Brain microvascular endothelial cell (primary cell): ENCODE results near the gene C12orf75.
"Not testable (repeated sequence)": the region's sequence is repeated elsewhere in the genome, so short reads cannot be mapped to it uniquely, and the experiment has no call there.

Experiments
- DNase-seq: peaks from one replicate; pipeline ENCODE4 v3.0.0-alpha.2; 2020
- H3K27ac ChIP-seq: fragments of 250-450 bp; sonication (Bioruptor Pico); 2 replicates; pipeline ENCODE4 v1.5.1; 2020; ENCODE audit warnings: mild to moderate bottlenecking, moderate library complexity
- H3K27me3 ChIP-seq: fragments of 250-450 bp; sonication (Bioruptor Pico); replicated peaks from 2 replicates; pipeline ENCODE4 v1.5.1; 2020; ENCODE audit warnings: mild to moderate bottlenecking
- H3K36me3 ChIP-seq: fragments of 250-450 bp; sonication (Bioruptor Pico); replicated peaks from 2 replicates; pipeline ENCODE4 v1.5.1; 2020; ENCODE audit warnings: mild to moderate bottlenecking
- H3K4me3 ChIP-seq: 2 replicates; pipeline ENCODE4 v1.5.1; 2011; ENCODE audit warnings: low read depth, mild to moderate bottlenecking, control low read depth, low read length, moderate library complexity
- CTCF ChIP-seq: IDR thresholded peaks from 2 replicates; pipeline ENCODE4 v1.5.1; 2011; ENCODE audit warnings: low read depth, mild to moderate bottlenecking, moderate library complexity, low read length, control low read depth, inconsistent platforms; ENCODE audit errors: missing control alignments
- in situ Hi-C: cut with HindIII; loops from 2 replicates; pipeline ENCODE4 v1.10.0; 2017; ENCODE audit warnings: low sequenced_read_pairs, low pct_ligation_motif_present

The C12orf75 gene

DNA sequence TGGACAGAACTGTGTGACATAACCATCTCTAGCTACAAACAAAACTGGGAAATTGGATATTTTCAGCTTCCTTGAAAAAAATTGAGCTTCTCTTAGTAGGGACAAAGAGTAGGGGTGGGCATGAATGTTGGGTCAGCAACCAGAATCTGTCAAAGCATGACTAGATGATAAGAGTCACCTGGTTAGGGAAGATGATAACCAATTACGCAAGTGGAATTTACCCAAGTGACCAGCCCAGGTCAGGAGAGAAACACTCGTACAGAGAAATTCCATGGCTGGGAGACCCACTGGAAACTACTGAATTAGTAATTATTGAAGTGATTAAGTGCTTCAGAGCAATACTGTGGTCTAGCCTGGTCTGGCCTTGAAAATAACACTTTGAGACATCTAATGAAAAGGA lies 36.3 kb upstream of the C12orf75 start:
- DNase-seq: no peak
- H3K27me3 ChIP-seq: no peaks in the 10 kb centered on the region
- H3K36me3 ChIP-seq: no peaks in the 10 kb centered on the region
- no peak overlapping the region for H3K27ac ChIP-seq
- H3K4me3 ChIP-seq: no peak overlapping the region
- in situ Hi-C loops: no loop called here
- TF ChIP-seq CTCF: no peak

- DNase-seq: no peak
- TF ChIP-seq CTCF: no peak
- Histone ChIP-seq H3K4me3 (no peak overlapping the region), H3K27ac (no peak overlapping the region), H3K36me3 (no peaks in the 10 kb centered on the region), H3K27me3 (no peaks in the 10 kb centered on the region)
- in situ Hi-C loops: no loop called here
These were observed 35.5 kb upstream of the C12orf75 start for GRCh38 chr12:105294886-105295479.

DNA sequence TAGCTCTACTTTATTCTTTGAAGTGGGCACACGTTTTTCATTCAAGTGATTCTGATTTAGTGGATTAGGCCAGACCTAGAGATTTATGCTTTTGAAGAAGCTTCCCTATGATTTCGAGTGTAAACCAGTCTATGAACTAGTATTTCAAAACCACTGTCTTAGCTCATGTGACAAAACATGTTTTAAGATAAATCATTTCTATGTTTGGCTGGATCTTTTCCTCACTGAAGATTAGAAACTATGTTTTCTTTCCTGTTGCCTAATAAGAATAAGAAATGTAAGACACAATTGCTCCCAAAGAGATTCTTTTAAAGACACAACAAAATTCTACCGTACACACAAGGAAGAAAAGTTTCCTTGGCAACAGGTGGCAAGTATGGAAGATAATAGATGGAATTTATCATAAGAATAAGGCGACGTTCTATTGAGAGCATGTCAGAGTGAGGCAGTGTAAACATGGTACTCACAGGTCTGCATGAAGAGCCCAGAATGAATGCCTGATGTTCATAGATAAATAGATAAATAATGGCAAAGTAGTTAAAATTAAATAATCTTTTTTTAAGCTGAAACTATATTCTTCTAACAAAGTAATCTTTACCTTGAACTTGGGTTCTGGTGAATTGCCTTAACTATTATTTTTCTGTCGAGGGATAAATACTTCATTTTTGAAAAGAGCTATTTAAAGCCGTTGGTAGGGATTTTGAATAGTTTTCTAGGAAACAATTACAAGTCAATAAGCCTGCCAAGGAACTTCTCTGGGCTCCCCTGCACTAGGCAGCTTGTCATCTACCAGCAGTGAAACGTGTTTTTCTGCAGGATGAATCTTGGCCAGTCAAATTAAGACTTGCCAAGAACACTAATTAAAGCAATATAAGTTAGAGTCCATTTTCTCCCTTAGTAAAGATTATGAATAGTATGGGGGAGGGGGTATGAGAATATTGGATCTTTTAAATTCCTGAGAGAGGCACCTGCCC lies 34.1 kb upstream of the C12orf75 start:
- Histone ChIP-seq H3K36me3 (no peaks in the 10 kb centered on the region), H3K27me3 (no peaks in the 10 kb centered on the region), H3K4me3 (no peak overlapping the region), H3K27ac (no peak overlapping the region)
- DNase-seq: no peak
- no peak for TF ChIP-seq CTCF
- in situ Hi-C loops: no loop called here

DNA sequence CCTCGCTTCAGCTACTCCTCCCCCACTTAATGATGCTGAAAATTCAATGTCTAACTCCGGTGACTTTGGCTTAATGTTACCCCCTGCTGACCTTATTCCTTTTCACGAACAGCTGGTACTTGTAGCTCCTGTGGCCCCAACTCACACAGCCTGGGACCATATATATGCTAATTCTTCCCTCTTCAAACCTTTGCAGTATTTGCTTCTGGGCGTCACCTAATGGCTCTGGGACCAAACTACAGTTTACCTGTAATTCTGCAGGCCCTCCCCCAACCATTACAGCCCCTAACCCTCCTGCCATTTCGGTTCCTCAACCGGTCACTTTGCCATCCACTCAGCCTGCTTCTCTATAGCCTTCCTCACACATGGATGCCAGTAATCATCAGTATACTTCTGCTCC lies 29.6 kb upstream of the C12orf75 start:
- no peak overlapping the region for H3K4me3 ChIP-seq
- no peak for DNase-seq
- H3K36me3 ChIP-seq: no peaks in the 10 kb centered on the region
- in situ Hi-C loops: no loop called here
- no peak for TF ChIP-seq CTCF
- H3K27me3 ChIP-seq: no peaks in the 10 kb centered on the region
- H3K27ac ChIP-seq: no peak overlapping the region

- Histone ChIP-seq H3K4me3 (no peak overlapping the region), H3K36me3 (no peaks in the 10 kb centered on the region), H3K27me3 (no peaks in the 10 kb centered on the region), H3K27ac (no peak overlapping the region)
- in situ Hi-C loops: no loop called here
- TF ChIP-seq CTCF: no peak
- no peak for DNase-seq
These were observed 28.8 kb upstream of the C12orf75 start for GRCh38 chr12:105301696-105302095.

GRCh38 chr12:105302986-105303385 lies 27.5 kb upstream of the C12orf75 start:
- H3K27ac ChIP-seq, H3K27me3 ChIP-seq, H3K4me3 ChIP-seq, in situ Hi-C loops, H3K36me3 ChIP-seq, DNase-seq: not testable (repeated sequence)

DNA sequence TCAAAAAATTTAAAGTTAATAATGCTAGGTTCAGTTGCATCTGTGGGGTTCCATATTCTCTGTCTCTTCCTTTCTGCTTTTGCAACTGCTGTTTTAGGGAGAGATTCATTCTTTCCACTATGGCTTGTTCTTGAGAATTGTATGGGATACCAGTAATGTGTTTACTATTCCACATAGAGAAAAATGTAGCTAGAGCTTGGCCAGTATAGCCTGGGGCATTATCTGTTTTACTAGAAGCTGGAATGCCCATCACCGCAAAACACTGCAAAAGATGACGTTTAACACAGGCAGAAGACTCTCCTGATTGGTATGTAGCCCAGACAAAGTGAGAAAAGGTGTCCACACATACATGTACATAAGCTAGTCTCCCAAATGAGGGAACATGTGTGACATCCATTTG lies 25.9 kb upstream of the C12orf75 start:
- DNase-seq, H3K4me3 ChIP-seq, H3K27me3 ChIP-seq, H3K27ac ChIP-seq, in situ Hi-C loops, H3K36me3 ChIP-seq: not testable (repeated sequence)

GRCh38 chr12:105307601-105308314 lies 22.7 kb upstream of the C12orf75 start:
- H3K36me3 ChIP-seq, H3K27ac ChIP-seq, in situ Hi-C loops, H3K27me3 ChIP-seq, DNase-seq, H3K4me3 ChIP-seq: not testable (repeated sequence)

GRCh38 chr12:105308839-105309238 lies 21.7 kb upstream of the C12orf75 start:
- H3K27me3 ChIP-seq, H3K36me3 ChIP-seq, H3K4me3 ChIP-seq, H3K27ac ChIP-seq, in situ Hi-C loops, DNase-seq: not testable (repeated sequence)
